Sigmoid colon (tissue), 7 donors: ENCODE results near the gene FRMD8. TPM values are rescaled to one million over a fixed set of nuclear protein-coding genes. Genes with fewer than 3 reads are reported as not detected.

ENCODE experiments used
- DNase-seq: peaks from one replicate; pipeline ENCODE4 v3.0.0-alpha.2; 2019
- H3K27ac ChIP-seq, 4 donors: fragments of 200-600 bp; sonication (generic); one replicate each; pipeline ENCODE4 v1.5.1; 2016 to 2019; ENCODE audit warnings: mild to moderate bottlenecking in 1 of 4
- H3K27me3 ChIP-seq, 3 donors: fragments of 200-600 bp; sonication (generic); one replicate each; pipeline ENCODE4 v1.5.1; 2019; ENCODE audit warnings: mild to moderate bottlenecking in 1 of 3
- H3K36me3 ChIP-seq, 4 donors: fragments of 200-600 bp; sonication (generic); one replicate each; pipeline ENCODE4 v1.5.1; 2016 to 2019
- H3K4me1 ChIP-seq, 4 donors: fragments of 200-600 bp; sonication (generic); one replicate each; pipeline ENCODE4 v1.5.1; 2017 to 2019
- H3K4me3 ChIP-seq, 4 donors: fragments of 200-600 bp; sonication (generic); one replicate each; pipeline ENCODE4 v1.5.1; 2017 to 2019; ENCODE audit warnings: mild to moderate bottlenecking in 2 of 4, moderate library complexity in 1 of 4
- H3K9me3 ChIP-seq, 4 donors: fragments of 200-600 bp in 3 of 4; sonication (generic) in 3 of 4; one replicate each; pipeline versions ENCODE4 v1.5.1 to v1.6.1; 2013 to 2019
- EP300 ChIP-seq, 4 donors: sonication (generic); formaldehyde crosslinking; IDR thresholded peaks; one replicate each; pipeline ENCODE4 v1.6.1; 2017; ENCODE audit warnings: antibody characterized with exemption in 4 of 4
- POLR2A ChIP-seq, 2 donors: fragments of 450-650 bp; IDR thresholded peaks; one replicate each; pipeline ENCODE4 v1.6.1; 2016; ENCODE audit warnings: antibody characterized with exemption in 2 of 2, mild to moderate bottlenecking in 2 of 2, moderate library complexity in 2 of 2
- POLR2AphosphoS5 ChIP-seq, 4 donors: sonication (generic); formaldehyde crosslinking; IDR thresholded peaks; one replicate each; pipeline ENCODE4 v1.6.1; 2017; ENCODE audit warnings: antibody characterized with exemption in 4 of 4
- WGBS, 2 donors: extraction: QIAGEN DNeasy Blood & Tissue Kit; methylation state at CpG; one replicate each; pipeline ENCODE4 v1.1.7; 2013; 5-methylcytosine and 5-hydroxymethylcytosine counted together
- intact Hi-C: fragments of 100-400 bp; cut with DNase I; formaldehyde crosslinking; loops from one replicate; pipeline ENCODE4 v1.15.1; 2023
- polyA plus RNA-seq, 3 donors: library from polyadenylated mRNA; stranded (reverse); fragments of 200-250 nt; gene quantifications; one replicate each; pipeline ENCODE4 v1.2.3, GENCODE V29; 2013
- small RNA-seq, 3 donors: library from RNA; depleted of rRNA; stranded (forward); fragments of <200 nt; gene quantifications; one replicate each; pipeline ENCODE3, GENCODE V24; 2016
- total RNA-seq, 4 donors: library from RNA; depleted of rRNA; stranded (reverse); fragments of >200 nt; gene quantifications; one replicate each; pipeline ENCODE4 v1.1.0, GENCODE V29; 2016
- TF ChIP-seq, protein P1 (sequence below), 4 experiments: fragments of 450-650 bp in 3 of 4; fragments of 200-600 bp in 1 of 4; IDR thresholded peaks; one replicate each; pipeline ENCODE4 v1.5.1; 2016 to 2019; ENCODE audit warnings: antibody characterized with exemption in 4 of 4, mild to moderate bottlenecking in 3 of 4, moderate library complexity in 2 of 4
- donor health status: healthy with polysubstance abuse.
- donor health status: Bipolar disorder and iron deficiency.
- donor health status: healthy.

FRMD8 gene
- total and polyA plus RNA-seq, 7 donors: 10.7 to 29.0 (median 21.6) TPM

DNA sequence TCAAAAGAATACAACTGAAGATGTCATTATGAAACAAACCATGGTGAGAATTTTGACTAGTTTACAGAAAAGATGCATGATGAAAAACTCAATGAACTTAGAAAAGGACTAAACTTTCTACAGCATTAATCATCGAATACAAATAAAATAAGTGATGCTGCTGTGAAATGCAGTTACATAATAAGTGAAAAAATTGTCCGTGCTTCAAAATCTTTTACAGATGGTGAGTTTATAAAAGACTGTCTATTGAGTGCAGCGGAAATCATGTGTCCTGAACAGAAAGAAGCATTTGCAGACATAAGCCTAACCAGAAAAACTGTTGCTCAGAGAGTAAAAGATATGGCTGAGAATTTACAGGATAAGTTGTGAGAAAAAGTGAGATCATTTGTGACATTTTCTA lies 70.0 kb downstream of the FRMD8 start:
- no peak overlapping the region for H3K27ac ChIP-seq
- DNase-seq: no peak
- peaks cover 0 to 19% (median 11%) of the 10 kb centered on the region in 4 donors for H3K4me1 ChIP-seq
- TF ChIP-seq POLR2AphosphoS5 (IDR thresholded peaks at IDR 0.05) (no peak), POLR2A (IDR thresholded peaks at IDR 0.05) (no peak), EP300 (IDR thresholded peaks at IDR 0.05) (no peak)
- TF ChIP-seq, protein P1, sequence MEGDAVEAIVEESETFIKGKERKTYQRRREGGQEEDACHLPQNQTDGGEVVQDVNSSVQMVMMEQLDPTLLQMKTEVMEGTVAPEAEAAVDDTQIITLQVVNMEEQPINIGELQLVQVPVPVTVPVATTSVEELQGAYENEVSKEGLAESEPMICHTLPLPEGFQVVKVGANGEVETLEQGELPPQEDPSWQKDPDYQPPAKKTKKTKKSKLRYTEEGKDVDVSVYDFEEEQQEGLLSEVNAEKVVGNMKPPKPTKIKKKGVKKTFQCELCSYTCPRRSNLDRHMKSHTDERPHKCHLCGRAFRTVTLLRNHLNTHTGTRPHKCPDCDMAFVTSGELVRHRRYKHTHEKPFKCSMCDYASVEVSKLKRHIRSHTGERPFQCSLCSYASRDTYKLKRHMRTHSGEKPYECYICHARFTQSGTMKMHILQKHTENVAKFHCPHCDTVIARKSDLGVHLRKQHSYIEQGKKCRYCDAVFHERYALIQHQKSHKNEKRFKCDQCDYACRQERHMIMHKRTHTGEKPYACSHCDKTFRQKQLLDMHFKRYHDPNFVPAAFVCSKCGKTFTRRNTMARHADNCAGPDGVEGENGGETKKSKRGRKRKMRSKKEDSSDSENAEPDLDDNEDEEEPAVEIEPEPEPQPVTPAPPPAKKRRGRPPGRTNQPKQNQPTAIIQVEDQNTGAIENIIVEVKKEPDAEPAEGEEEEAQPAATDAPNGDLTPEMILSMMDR (IDR thresholded peaks at IDR 0.05): no peak
- H3K36me3 ChIP-seq: no peaks in the 10 kb centered on the region
- no peaks in the 10 kb centered on the region for H3K27me3 ChIP-seq
- no peaks in the 10 kb centered on the region for H3K9me3 ChIP-seq
- 95 to 96% methylated on average over 3 of the region's 3 CpGs for WGBS, 2 donors
- intact Hi-C loops: no loop called here
- no peak overlapping the region for H3K4me3 ChIP-seq

DNA sequence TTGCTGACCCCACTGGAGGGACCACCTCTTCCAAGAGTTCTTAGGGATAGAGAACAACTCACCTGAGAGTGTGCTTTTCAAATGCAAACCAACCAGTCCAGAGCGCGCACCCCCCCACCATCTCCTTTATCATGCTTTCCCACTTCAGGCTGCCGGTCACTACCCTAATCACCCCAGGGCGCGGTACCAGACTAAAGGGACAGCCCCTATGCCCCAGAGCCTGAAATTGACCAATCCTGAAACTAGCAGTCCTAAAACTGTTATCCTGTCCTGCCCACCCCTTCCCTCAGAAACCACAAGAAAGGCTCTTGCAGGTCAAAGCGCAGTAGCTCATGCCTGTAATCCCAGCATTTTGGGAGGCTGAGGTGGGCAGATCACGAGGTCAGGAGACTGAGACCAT lies 73.1 kb downstream of the FRMD8 start:
- H3K4me1 ChIP-seq: peaks cover 0 to 14% (median 8%) of the 10 kb centered on the region in 4 donors
- H3K9me3 ChIP-seq: no peaks in the 10 kb centered on the region
- 79 to 91% methylated on average over 7 of the region's 7 CpGs for WGBS, 2 donors
- no peaks in the 10 kb centered on the region for H3K27me3 ChIP-seq
- intact Hi-C loops: no loop called here
- DNase-seq: peak; percentile 58
- no peaks in the 10 kb centered on the region for H3K36me3 ChIP-seq
- H3K4me3 ChIP-seq: no peak overlapping the region
- H3K27ac ChIP-seq: no peak overlapping the region
- TF ChIP-seq, protein P1 (IDR thresholded peaks at IDR 0.05): no peak
- no peak for TF ChIP-seq EP300 (IDR thresholded peaks at IDR 0.05)
- TF ChIP-seq POLR2AphosphoS5 (IDR thresholded peaks at IDR 0.05): no peak
- no peak for TF ChIP-seq POLR2A (IDR thresholded peaks at IDR 0.05)

Small RNAs within 50 kb of the gene (small RNA-seq; reads per million reads assigned to genes)
- gene RF01684: 0 reads per million in 3 donors

Other genes starting within 250 kb of the FRMD8 start
- gene SPDYC, start 216.4 kb upstream of the FRMD8 start, total RNA-seq: not detected
- gene SPDYC, start 216.4 kb upstream of the FRMD8 start, polyA plus RNA-seq: not detected
- 100 to 1,000 TPM in 3 of 4 donors, 10 to 100 TPM in 1; 84.5 to 193 (median 133) TPM for gene CAPN1, start 204.7 kb upstream of the FRMD8 start, total RNA-seq
- 100 to 1,000 TPM; 156 to 245 (median 210) TPM for gene CAPN1, start 204.7 kb upstream of the FRMD8 start, polyA plus RNA-seq
- 1 to 10 TPM; 3.6 to 8.8 (median 4.8) TPM for gene POLA2, start 124.7 kb upstream of the FRMD8 start, total RNA-seq
- gene POLA2, start 124.7 kb upstream of the FRMD8 start, polyA plus RNA-seq: 10 to 100 TPM in 1 of 3 donors, 1 to 10 TPM in 2; 4.6 to 13.4 (median 5.4) TPM
- gene CDC42EP2, start 71.8 kb upstream of the FRMD8 start, total RNA-seq: 10 to 100 TPM; 11.0 to 29.1 (median 16.5) TPM
- gene CDC42EP2, start 71.8 kb upstream of the FRMD8 start, polyA plus RNA-seq: 10 to 100 TPM in 2 of 3 donors, 1 to 10 TPM in 1; 8.8 to 15.0 (median 11.4) TPM
- 10 to 100 TPM; 28.5 to 51.2 (median 40.5) TPM for gene DPF2, start 52.8 kb upstream of the FRMD8 start, total RNA-seq
- 10 to 100 TPM; 13.8 to 25.4 (median 14.1) TPM for gene DPF2, start 52.8 kb upstream of the FRMD8 start, polyA plus RNA-seq
- under 1 TPM in 3 of 4 donors, not detected in 1; 0.14 to 0.36 (median 0.33) TPM for gene TIGD3, start 31.9 kb upstream of the FRMD8 start, total RNA-seq
- under 1 TPM in 2 of 3 donors, not detected in 1; 0.69 to 0.96 TPM for gene TIGD3, start 31.9 kb upstream of the FRMD8 start, polyA plus RNA-seq
- 1 to 10 TPM; 2.5 to 8.9 (median 6.0) TPM for gene SLC25A45, start 4.0 kb upstream of the FRMD8 start, total RNA-seq
- 10 to 100 TPM in 1 of 3 donors, 1 to 10 TPM in 2; 1.2 to 12.8 (median 2.5) TPM for gene SLC25A45, start 4.0 kb upstream of the FRMD8 start, polyA plus RNA-seq
- 100 to 1,000 TPM; 142 to 573 (median 268) TPM for gene NEAT1, start 36.2 kb downstream of the FRMD8 start, total RNA-seq
- 100 to 1,000 TPM in 1 of 3 donors, 10 to 100 TPM in 2; 26.8 to 587 (median 78.7) TPM for gene NEAT1, start 36.2 kb downstream of the FRMD8 start, polyA plus RNA-seq
- over 10,000 TPM; 10,511 to 32,672 (median 12,130) TPM for gene MALAT1, start 112.4 kb downstream of the FRMD8 start, total RNA-seq
- gene MALAT1, start 112.4 kb downstream of the FRMD8 start, polyA plus RNA-seq: 1,000 to 10,000 TPM in 1 of 3 donors, 100 to 1,000 TPM in 1, 1 to 10 TPM in 1; 6.6 to 1,968 (median 374) TPM
- 100 to 1,000 TPM in 1 of 4 donors, 10 to 100 TPM in 3; 67.1 to 100 (median 77.7) TPM for gene SCYL1, start 138.4 kb downstream of the FRMD8 start, total RNA-seq
- gene SCYL1, start 138.4 kb downstream of the FRMD8 start, polyA plus RNA-seq: 10 to 100 TPM; 57.3 to 66.1 (median 61.7) TPM
- 100 to 1,000 TPM in 2 of 4 donors, 10 to 100 TPM in 2; 79.6 to 268 (median 117) TPM for gene LTBP3, start 171.7 kb downstream of the FRMD8 start, total RNA-seq
- gene LTBP3, start 171.7 kb downstream of the FRMD8 start, polyA plus RNA-seq: 10 to 100 TPM in 1 of 3 donors, 1 to 10 TPM in 2; 3.9 to 34.0 (median 9.6) TPM
- 10 to 100 TPM; 24.9 to 61.0 (median 58.5) TPM for gene ZNRD2, start 183.8 kb downstream of the FRMD8 start, total RNA-seq
- 10 to 100 TPM; 30.7 to 52.6 (median 36.6) TPM for gene ZNRD2, start 183.8 kb downstream of the FRMD8 start, polyA plus RNA-seq
- gene FAM89B, start 185.9 kb downstream of the FRMD8 start, total RNA-seq: 10 to 100 TPM; 61.2 to 96.7 (median 91.6) TPM
- 10 to 100 TPM; 34.0 to 63.3 (median 38.4) TPM for gene FAM89B, start 185.9 kb downstream of the FRMD8 start, polyA plus RNA-seq
- gene EHBP1L1, start 189.4 kb downstream of the FRMD8 start, total RNA-seq: 100 to 1,000 TPM; 148 to 366 (median 194) TPM
- 10 to 100 TPM; 31.2 to 71.2 (median 71.2) TPM for gene EHBP1L1, start 189.4 kb downstream of the FRMD8 start, polyA plus RNA-seq
- under 1 TPM in 2 of 4 donors, not detected in 2; 0.54 to 0.71 TPM for gene KCNK7, start 209.2 kb downstream of the FRMD8 start, total RNA-seq
- 1 to 10 TPM in 1 of 3 donors, not detected in 2; 1.4 TPM for gene KCNK7, start 209.2 kb downstream of the FRMD8 start, polyA plus RNA-seq
- gene MAP3K11, start 227.6 kb downstream of the FRMD8 start, total RNA-seq: 10 to 100 TPM; 18.5 to 52.1 (median 26.3) TPM
- gene MAP3K11, start 227.6 kb downstream of the FRMD8 start, polyA plus RNA-seq: 10 to 100 TPM; 48.6 to 71.2 (median 71.0) TPM
- gene PCNX3, start 229.1 kb downstream of the FRMD8 start, total RNA-seq: 10 to 100 TPM; 10.7 to 21.3 (median 14.3) TPM
- gene PCNX3, start 229.1 kb downstream of the FRMD8 start, polyA plus RNA-seq: 10 to 100 TPM in 1 of 3 donors, 1 to 10 TPM in 2; 6.0 to 35.0 (median 6.6) TPM